Posterior cingulate gyrus (tissue), 11 donors: Measurements from ENCODE around the gene CERS3.
A peak's percentile ranks its signal among the peaks of the same experiment; 100 is the strongest.

Experiments
- DNase-seq, 10 donors: peaks; one replicate each; pipeline versions ENCODE4 v3.0.0 to v3.0.0-alpha.2; 2020 to 2021; ENCODE audit warnings: mixed read lengths in 3 of 10
- intact Hi-C: fragments of 100-400 bp; cut with DNase I; formaldehyde crosslinking; loops from one replicate; pipeline ENCODE4 v1.15.1; 2023

CERS3 gene

GRCh38 chr15:100531823-100532327 is 3.1 kb upstream of the CERS3 start:
- intact Hi-C loops, result no loop called here

GRCh38 chr15:100531204-100531603 is 2.5 kb upstream of the CERS3 start:
- intact Hi-C loops, result no loop called here
- DNase-seq, result no peak

More at GRCh38 chr15:100531823-100532327, 3.1 kb upstream of the CERS3 start:
- DNase-seq, result no peak

DNA sequence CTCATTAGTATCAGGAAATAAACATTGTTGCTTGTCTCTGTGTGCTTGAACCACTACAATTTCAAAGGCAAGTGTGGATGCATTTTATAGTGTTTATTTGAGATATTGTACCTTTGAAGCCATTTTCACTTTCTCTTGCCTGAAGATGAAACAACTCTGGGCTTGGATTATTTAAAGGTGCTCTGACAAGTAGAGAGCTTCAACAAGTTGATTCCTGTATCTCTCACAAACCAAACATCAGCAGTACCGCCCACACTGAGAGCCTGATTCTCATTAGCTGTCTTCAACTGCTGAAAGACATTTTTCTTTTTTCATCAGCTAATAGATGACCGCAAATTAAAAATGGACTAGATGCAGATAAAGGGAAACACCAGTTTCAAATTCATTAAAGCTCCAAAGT is 806 bp upstream of the CERS3 start:
- DNase-seq, result no peak
- intact Hi-C loops, result no loop called here

- DNase-seq, result peak; percentile 47 to 94 (median 64)
- intact Hi-C loops, result no loop called here
Measured at GRCh38 chr15:100526027-100526481, 2.7 kb downstream of the CERS3 start.

DNA sequence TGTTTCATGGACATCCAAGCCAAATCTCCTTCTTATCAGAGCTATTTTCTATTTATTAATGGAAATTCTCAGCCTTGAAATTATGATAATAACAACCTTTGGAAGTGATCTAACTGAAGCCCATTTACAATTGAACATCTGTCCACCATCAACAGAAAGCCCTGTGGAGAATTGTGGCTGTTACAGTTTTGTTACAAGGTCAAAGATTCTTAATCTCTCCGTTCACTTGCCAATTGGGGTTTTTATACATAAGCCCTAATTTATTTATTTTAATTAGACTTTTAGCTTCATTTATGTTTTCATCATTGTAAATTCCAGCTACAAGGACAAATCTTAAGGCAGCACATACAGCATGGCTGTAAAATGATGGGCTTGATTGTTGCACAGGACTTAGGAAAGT is 3.3 kb downstream of the CERS3 start:
- intact Hi-C loops, result no loop called here
- DNase-seq, result no peak

DNA sequence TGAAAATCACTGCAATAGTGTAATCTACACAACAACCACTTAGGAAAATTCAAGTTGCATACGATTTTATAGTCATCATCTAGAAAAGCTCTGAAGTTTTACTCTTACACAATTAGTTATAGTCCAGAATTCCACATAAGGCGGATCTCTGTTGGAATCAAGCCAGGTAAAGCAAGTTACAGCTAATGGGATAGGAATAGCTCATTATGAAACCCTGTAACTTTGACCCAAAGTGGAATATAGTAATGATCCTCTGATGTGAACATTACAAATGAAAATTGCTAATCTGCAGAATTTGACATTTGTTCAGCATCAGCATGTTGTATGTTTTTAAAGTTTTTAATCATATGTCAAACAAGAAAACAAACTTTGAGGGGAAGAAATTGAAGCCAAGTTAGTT is 4.4 kb downstream of the CERS3 start:
- no peak for DNase-seq
- intact Hi-C loops, result no loop called here

DNA sequence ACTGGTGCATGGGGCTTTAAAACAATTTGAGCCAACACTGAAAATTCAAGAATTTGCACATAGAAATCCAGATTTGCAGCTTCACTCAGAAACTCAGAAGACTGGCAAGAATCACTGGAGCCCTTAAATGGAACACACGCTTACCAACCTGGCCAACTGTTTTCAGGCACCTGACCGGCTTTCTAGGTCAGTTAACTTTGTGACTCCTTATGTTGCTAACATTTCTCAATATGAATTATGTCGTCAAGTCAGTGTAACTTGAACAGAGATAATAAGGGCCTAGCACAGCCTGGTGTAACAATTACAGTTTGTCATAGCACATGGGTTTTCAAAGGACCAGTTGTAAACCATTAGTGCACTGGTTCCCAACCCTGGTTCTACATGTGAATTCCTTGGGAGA is 6.8 kb downstream of the CERS3 start:
- DNase-seq, result no peak
- intact Hi-C loops, result no loop called here

DNA sequence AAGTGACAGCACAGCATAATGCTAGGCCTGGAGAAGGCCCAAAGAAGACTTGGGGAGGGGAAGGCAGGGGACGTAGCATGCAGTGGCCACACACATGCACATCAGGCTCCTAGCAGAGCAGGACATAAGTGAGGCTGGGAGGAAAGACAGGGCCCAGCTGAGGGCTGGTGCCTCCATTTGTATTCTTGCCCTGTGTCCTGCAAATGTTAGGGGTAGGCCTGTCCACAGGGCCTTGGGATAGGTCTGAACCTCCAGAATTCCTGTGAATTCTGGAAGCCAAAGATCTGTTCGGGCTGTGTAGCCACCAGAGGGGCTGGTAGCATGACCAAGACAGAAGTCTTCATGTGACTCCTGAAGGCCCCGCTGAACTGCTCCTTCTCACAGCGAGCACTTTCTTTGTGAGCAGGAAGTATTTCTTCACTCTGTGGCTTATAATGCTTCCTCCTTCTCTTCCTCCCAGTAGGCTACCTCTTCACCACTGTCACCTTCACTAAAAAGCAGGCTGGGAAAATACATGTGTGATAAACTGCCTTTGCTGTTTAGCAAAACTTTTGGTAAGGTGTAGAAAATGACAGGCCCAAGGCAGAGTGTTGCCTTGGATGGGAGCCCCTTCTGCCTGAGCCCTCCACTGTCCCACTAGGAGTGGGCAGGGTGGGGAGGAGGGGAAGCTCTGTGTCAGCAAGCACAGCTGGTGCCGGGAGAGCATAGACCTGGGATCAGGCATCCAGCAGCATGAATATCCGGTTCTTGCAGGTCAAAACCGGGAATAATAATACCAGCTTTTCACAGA is 8.4 kb downstream of the CERS3 start:
- intact Hi-C loops, result no loop called here
- no peak for DNase-seq

GRCh38 chr15:100517846-100518245 is 10.9 kb downstream of the CERS3 start:
- no peak for DNase-seq
- intact Hi-C loops, result no loop called here

DNA sequence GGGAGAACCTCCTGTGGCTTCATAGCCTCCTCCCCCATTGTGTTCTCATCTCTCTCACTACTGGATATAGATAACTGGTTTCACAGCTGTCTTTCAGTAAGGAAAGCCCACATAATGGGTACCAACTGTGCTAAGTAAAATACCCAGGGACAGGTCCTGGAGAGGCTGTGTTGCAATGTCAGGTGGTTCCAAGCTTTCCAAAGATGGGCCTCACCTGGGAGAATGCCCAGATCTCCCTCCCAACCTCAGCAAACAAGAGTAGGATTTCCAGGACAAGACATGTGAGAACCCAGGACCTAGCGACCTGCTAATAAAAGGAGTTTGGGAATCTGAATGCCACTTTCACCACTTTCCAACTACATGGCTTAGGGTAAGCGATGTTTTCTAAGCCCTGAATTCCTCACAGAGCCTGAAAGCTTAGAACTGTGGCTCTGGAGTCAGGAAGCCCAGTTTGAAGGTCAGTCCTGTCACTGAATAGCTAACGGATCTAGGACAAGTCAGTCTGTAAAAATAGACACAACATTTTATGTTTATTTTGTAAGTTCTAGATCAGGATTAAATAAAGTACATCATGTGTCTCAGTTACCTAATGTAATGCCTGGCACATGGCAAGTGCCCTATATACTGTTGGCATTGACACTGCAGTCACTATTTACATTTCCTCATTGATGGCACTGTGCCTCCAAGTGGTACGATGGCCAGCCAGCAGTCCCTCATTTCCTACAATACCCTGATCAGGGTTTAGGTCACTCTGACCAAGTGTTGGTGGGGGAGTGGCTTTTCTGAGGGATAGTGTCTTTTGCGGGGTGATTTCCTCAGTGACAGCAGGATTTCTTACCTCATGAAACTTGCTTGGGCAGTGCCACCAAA is 11.9 kb downstream of the CERS3 start:
- intact Hi-C loops, result no loop called here
- DNase-seq, result no peak

- intact Hi-C loops, result no loop called here
- DNase-seq, result no peak
Measured at GRCh38 chr15:100515758-100516157, 13.0 kb downstream of the CERS3 start.

DNA sequence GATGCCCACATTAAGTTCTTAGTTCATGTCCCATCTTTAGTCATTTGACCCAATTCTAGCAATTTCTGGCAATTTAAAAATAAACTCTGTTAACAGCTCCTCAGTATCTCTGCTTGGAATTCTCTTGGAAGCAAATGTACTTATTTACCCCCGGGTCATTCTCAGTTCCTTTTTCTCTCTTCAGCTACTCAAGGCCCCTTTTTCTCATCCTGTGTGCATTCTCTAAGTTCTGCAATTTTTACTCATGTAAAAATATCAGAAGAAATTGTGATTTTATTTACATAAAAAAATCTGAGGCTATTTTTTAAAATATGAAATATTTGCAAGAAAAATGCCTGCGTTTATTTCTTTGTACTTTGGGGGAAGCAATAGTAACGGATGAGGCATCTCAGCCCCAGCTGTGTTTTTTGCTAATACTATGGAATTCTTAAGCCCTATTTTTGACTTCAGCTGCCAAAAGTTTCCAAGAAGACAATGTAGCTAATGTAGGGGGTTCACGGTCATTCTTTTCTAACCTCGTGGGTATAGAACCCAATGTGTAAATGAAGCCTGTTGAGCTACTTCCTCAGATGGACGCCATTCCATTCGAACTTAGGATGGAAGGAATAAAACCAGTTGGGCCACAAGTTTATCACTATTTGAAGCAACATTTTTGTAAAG is 20.0 kb downstream of the CERS3 start:
- no peak for DNase-seq
- intact Hi-C loops, result no loop called here

DNA sequence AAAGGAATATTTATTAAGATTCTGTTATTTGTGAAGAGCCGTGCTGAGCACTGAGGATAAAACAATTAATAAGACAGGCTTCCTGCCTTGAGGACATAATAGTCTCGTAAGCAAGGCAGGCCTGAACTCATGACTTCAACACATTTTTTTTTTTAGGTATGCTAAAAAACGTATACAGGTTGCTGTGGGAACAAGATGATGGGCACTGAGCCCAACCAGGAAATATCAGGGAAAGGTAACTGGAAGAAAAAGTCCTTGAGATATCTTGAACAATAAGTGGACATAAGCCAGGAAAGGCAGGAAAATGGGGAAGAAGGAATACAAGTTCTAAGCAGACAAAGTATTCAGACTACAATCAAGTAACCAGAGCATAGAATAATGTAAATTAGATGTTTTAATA is 26.1 kb downstream of the CERS3 start:
- intact Hi-C loops, result no loop called here
- DNase-seq, result no peak

DNA sequence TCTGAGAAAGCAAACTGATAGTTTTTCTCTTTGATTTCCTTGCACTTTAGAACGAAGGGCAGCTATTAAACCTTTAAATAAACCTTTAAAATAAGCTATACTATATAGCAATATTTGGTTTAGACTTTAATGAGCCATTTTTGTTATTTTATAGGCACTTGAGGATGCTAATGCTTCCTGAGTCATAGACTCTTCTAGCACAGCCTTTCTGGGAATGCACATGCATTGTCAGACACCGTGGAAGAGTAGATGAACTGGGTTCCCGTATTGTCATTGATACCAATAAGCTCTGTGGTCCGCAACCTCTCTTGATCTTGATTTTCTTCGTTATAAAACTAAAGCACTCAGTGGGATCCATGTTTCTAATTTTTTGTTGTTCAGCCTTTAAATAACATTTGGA is 27.6 kb downstream of the CERS3 start:
- intact Hi-C loops, result no loop called here
- no peak for DNase-seq

DNA sequence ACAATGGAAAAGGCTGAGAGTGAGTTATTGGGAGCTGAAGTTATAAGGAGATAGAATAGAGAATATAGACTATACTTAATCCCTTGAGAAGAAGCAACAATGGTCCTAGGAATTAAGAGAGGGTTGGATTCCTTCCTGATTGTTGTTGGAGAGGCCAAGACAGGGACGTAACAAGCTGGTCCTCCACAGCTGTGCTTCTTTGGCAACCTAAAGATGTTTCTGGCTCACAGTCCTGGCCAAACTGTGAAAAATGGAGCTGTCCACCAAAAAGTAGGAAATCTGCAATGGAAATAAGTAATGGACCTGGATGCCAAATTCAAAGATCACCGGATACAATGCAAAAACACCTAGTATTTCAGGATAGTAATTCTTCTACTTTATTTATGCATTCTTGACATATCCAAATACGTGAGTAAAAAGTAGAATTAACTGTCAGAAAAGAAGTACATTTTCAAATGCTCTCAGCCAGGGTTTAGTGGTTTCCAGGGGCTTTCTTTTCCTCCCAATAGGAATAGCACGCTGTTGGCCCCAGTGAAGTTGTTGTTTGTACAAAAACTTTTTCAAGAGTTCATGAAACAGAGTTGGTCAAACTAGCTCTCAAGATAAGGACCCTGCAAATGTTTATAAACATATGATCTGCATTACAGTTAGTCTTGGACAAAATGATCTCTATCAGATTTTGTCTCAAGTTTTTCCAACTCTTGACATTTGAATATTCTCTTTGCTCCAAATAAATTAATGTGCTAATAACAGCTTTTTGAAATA is 28.3 kb downstream of the CERS3 start:
- DNase-seq, result no peak

DNA sequence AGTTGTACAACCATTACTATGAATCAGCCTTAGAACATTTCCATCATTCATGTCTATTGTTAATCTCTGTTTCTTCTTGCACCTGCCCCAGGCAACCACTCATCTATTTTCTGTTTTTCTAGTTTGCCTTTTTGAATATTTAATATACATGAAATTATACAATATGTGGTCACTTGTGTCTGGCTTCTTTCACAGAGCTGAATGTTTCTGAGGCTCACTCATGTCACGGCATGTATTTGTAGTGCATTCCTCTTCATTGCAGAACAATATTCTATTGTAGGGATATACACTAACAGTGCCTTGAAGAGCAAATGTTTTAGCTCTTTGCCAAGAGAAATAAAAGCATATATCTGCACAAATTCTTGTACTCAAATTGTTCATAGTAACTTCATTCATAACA is 32.9 kb downstream of the CERS3 start:
- intact Hi-C loops, result no loop called here
- DNase-seq, result no peak

More for the DNA sequence above, 28.3 kb downstream of the CERS3 start:
- intact Hi-C loops, result no loop called here

DNA sequence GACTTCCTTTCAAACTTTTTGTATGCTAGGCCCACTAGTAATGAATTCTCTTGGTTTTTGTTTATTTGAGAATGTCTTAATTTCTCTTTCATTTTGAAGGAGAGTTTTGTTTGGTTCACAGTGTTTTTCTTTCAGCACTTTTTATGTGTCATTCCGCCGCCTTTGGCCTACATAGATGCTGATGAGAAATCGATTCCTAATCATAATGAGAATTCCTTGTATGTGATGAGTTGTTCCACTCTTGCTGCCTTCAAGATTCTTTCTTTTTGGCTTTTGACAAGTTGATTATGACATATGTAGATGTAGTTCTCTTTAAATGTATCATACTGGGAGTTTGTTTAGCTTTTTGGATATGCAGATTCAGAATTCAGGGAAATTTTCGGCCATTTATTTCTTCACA is 35.5 kb downstream of the CERS3 start:
- intact Hi-C loops, result no loop called here
- no peak for DNase-seq

DNA sequence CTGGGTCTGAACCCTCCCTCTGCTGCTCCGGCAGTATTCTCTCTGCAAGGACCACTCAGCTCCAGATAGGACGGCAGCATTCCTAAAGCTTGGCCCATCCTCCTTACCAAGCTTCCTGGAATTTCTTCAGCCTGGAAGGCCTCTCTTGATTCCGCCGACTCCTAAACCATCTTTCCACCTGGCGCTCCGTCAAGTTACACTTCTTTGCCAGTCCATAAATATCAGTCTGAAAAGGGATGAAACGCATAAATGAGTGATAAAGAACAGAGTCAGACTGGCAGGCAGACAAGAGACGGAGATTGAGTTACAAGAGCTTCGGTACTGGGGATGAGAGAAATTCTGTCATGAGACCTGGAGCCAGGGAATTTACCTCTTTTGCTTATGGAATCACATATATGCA is 44.3 kb downstream of the CERS3 start:
- intact Hi-C loops, result no loop called here
- DNase-seq, result no peak

- intact Hi-C loops, result no loop called here
- DNase-seq, result no peak
Measured at GRCh38 chr15:100483370-100483769, 45.4 kb downstream of the CERS3 start.

- intact Hi-C loops, result no loop called here
- no peak for DNase-seq
Measured at GRCh38 chr15:100476805-100477204, 51.9 kb downstream of the CERS3 start.
